AG10803 (cell line): Measurements from ENCODE around the gene PITX3.
"Not testable (repeated sequence)": the region's sequence is repeated elsewhere in the genome, so short reads cannot be mapped to it uniquely, and the experiment has no call there.

ENCODE experiments used
- DNase-seq: peaks from one replicate; pipeline ENCODE4 v3.0.0; 2010; ENCODE audit warnings: low read depth
- H3K4me3 ChIP-seq: 2 replicates; pipeline ENCODE4 v1.5.1; 2011; ENCODE audit warnings: mild to moderate bottlenecking, low read length, control low read depth
- TF ChIP-seq, protein P1 (sequence below): conservative IDR thresholded peaks from 2 replicates; pipeline ENCODE4 v1.5.1; 2011; ENCODE audit warnings: mild to moderate bottlenecking, low read length, control low read depth, inconsistent platforms

PITX3 gene

GRCh38 chr10:102220612-102221011 lies 20.7 kb downstream of the PITX3 start:
- H3K4me3 ChIP-seq = no peak overlapping the region
- TF ChIP-seq, protein P1, sequence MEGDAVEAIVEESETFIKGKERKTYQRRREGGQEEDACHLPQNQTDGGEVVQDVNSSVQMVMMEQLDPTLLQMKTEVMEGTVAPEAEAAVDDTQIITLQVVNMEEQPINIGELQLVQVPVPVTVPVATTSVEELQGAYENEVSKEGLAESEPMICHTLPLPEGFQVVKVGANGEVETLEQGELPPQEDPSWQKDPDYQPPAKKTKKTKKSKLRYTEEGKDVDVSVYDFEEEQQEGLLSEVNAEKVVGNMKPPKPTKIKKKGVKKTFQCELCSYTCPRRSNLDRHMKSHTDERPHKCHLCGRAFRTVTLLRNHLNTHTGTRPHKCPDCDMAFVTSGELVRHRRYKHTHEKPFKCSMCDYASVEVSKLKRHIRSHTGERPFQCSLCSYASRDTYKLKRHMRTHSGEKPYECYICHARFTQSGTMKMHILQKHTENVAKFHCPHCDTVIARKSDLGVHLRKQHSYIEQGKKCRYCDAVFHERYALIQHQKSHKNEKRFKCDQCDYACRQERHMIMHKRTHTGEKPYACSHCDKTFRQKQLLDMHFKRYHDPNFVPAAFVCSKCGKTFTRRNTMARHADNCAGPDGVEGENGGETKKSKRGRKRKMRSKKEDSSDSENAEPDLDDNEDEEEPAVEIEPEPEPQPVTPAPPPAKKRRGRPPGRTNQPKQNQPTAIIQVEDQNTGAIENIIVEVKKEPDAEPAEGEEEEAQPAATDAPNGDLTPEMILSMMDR = no peak
- DNase-seq = no peak

DNA sequence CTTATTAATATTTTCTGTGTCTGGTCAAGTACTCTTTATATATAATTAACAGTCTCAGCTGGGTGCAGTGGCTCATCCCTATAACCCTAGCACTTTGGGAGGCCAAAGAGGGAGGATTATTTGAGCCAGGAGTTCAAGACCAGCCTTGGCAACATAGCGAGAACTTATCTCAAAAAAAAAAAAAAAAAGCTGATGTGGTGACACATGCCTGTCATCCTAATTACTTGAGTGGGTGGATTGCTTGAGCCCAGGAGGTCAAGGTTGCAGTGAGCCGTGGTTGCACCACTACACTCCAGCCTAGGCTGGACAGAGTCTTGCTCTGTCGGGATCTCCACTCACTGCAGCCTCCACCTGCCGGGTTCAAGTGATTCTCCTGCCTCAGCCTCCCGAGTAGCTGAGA lies 21.9 kb downstream of the PITX3 start:
- DNase-seq = no peak
- TF ChIP-seq, protein P1 = no peak
- H3K4me3 ChIP-seq = no peak overlapping the region

GRCh38 chr10:102213599-102213998 lies 27.7 kb downstream of the PITX3 start:
- not testable (repeated sequence) for H3K4me3 ChIP-seq, DNase-seq

GRCh38 chr10:102211615-102212299 lies 29.6 kb downstream of the PITX3 start:
- TF ChIP-seq, protein P1 = no peak
- no peak for DNase-seq
- H3K4me3 ChIP-seq = no peak overlapping the region

GRCh38 chr10:102208311-102209035 lies 32.8 kb downstream of the PITX3 start:
- TF ChIP-seq, protein P1 = no peak
- no peak overlapping the region for H3K4me3 ChIP-seq
- no peak for DNase-seq

GRCh38 chr10:102202386-102202785 lies 38.9 kb downstream of the PITX3 start:
- DNase-seq = no peak
- H3K4me3 ChIP-seq = no peak overlapping the region
- TF ChIP-seq, protein P1 = no peak

- DNase-seq = no peak
- H3K4me3 ChIP-seq = no peak overlapping the region
- TF ChIP-seq, protein P1 = no peak
These were observed 40.3 kb downstream of the PITX3 start for GRCh38 chr10:102200751-102201640.
